K562 (cell line): ENCODE measurements around the gene DNASE1L1. TPM values are rescaled to one million over a fixed set of nuclear protein-coding genes. Genes with fewer than 3 reads are reported as not detected.

Experiments
- ATAC-seq: fragments of 200-7000 bp; cut with Tn5 transposase; 3 replicates; pipeline ENCODE4 v1.9.1; 2020; ENCODE audit warnings: moderate library complexity
- BruUV-seq: library from RNA; stranded (reverse); fragments of 400-500 nt; replicated peaks from 2 replicates; lab custom pipeline; 2021; lab: Mats Ljungman, UMichigan
- CTCF ChIA-PET: fragments of 300-600 bp; formaldehyde crosslinking; extraction: SDS; loops from one replicate; lab custom pipeline; 2021; ENCODE audit warnings: low intra/inter-chr PET ratio; lab: Yijun Ruan, JAX
- POLR2A ChIA-PET: fragments of 300-600, 350-650 bp; sonication (Branson Sonifier 250); formaldehyde crosslinking; extraction: SDS; loops from one replicate; lab custom pipeline; 2021; ENCODE audit warnings: antibody characterized with exemption, inconsistent platforms; lab: Yijun Ruan, JAX
- DNase-seq, 4 experiments: peaks; one replicate each; pipeline versions ENCODE4 v3.0.0 to v3.0.0-alpha.2; 2011 to 2018; ENCODE audit warnings: low spot score in 3 of 4, mixed read lengths in 3 of 4; ENCODE audit errors: extremely low read depth in 1 of 4
- FAIRE-seq: peaks from 2 replicates; lab custom pipeline; 2011; peaks lifted over from hg19 to GRCh38; lab: Jason Lieb, UNC
- H2AFZ ChIP-seq: 2 replicates; pipeline ENCODE4 v1.6.0; 2011; ENCODE audit warnings: low read depth, low read length, control low read depth, inconsistent platforms
- H3K27ac ChIP-seq: fragments of 200-600 bp; 3 replicates; pipeline ENCODE4 v1.8.0; 2011; ENCODE audit warnings: low read depth, mild to moderate bottlenecking, control low read depth, inconsistent platforms, low read length, moderate library complexity, mixed read lengths; ENCODE audit errors: extremely low read depth
- H3K27me3 ChIP-seq, 2 experiments: fragments of 300-600 bp in 1 of 2; 2 replicates in 1 of 2; 3 replicates in 1 of 2; pipeline versions ENCODE4 v1.6.0 to v1.8.0; 2011; ENCODE audit warnings: inconsistent platforms in 2 of 2, low read length in 2 of 2, mild to moderate bottlenecking in 1 of 2, mixed read lengths in 1 of 2, moderate library complexity in 1 of 2; ENCODE audit not compliant: control insufficient read depth in 2 of 2, insufficient read depth in 2 of 2
- H3K36me3 ChIP-seq: fragments of 300-600 bp; 3 replicates; pipeline ENCODE4 v1.8.0; 2011; ENCODE audit warnings: mild to moderate bottlenecking, low read length, inconsistent platforms; ENCODE audit not compliant: control insufficient read depth, insufficient read depth
- H3K4me1 ChIP-seq, 2 experiments: fragments of 200-600 bp in 1 of 2; replicated peaks in 1 of 2; 2 replicates in 1 of 2; 3 replicates in 1 of 2; pipeline versions ENCODE4 v1.5.1 to v1.8.0; 2011; ENCODE audit warnings: inconsistent platforms in 2 of 2, low read length in 2 of 2, mild to moderate bottlenecking in 1 of 2, mixed read lengths in 1 of 2, moderate library complexity in 1 of 2; ENCODE audit not compliant: control insufficient read depth in 2 of 2, insufficient read depth in 2 of 2
- H3K4me2 ChIP-seq: 2 replicates; pipeline ENCODE4 v1.6.1; 2011; ENCODE audit warnings: low read length, control low read depth, inconsistent platforms, mixed read lengths; ENCODE audit not compliant: insufficient read depth
- H3K4me3 ChIP-seq: fragments of 200-600 bp; sonication (generic), shearing (Covaris generic); 2 replicates; pipeline ENCODE4 v1.5.1; 2016; ENCODE audit warnings: control low read depth, inconsistent platforms
- H3K79me2 ChIP-seq: fragments of 200-600 bp; 3 replicates; pipeline ENCODE4 v1.8.0; 2011; ENCODE audit warnings: low read length, inconsistent platforms; ENCODE audit not compliant: control insufficient read depth, insufficient read depth
- H3K9ac ChIP-seq, 2 experiments: 2 replicates each; pipeline versions ENCODE4 v1.6.0 to v1.6.1; 2011; ENCODE audit warnings: low read depth in 2 of 2, low read length in 2 of 2, control low read depth in 1 of 2, inconsistent platforms in 1 of 2, mild to moderate bottlenecking in 1 of 2, mixed read lengths in 1 of 2; ENCODE audit not compliant: insufficient read depth in 1 of 2
- H3K9me1 ChIP-seq: one replicate; pipeline ENCODE4 v1.6.0; 2011; ENCODE audit warnings: inconsistent platforms, mild to moderate bottlenecking, low read length, moderate library complexity; ENCODE audit not compliant: control insufficient read depth, insufficient read depth
- H3K9me3 ChIP-seq: replicated peaks from 2 replicates; pipeline ENCODE4 v1.5.1; 2011; ENCODE audit warnings: low read depth, low read length, inconsistent platforms; ENCODE audit not compliant: control insufficient read depth, insufficient read depth
- H4K20me1 ChIP-seq: replicated peaks from 2 replicates; pipeline ENCODE4 v1.6.1; 2011; ENCODE audit warnings: low read length, inconsistent platforms, mixed read lengths; ENCODE audit not compliant: control insufficient read depth, insufficient read depth
- BDP1 ChIP-seq: IDR thresholded peaks from 3 replicates; pipeline ENCODE4 v1.6.1; 2011; ENCODE audit not compliant: insufficient read length, insufficient read depth
- E2F1 ChIP-seq: sonication (generic); formaldehyde crosslinking; IDR thresholded peaks from 2 replicates; pipeline ENCODE4 v1.8.1; 2023; ENCODE audit warnings: mild to moderate bottlenecking, missing genetic modification reagents, moderate library complexity
- ELF1 ChIP-seq: fragments of 200-800 bp; sonication (Bioruptor generic); IDR thresholded peaks from 2 replicates; pipeline ENCODE4 v1.6.1; 2016; ENCODE audit warnings: missing genetic modification characterization, missing compliant biosample characterization
- ETS2 ChIP-seq: IDR thresholded peaks from 2 replicates; pipeline ENCODE4 v1.6.1; 2016; ENCODE audit warnings: borderline replicate concordance, missing genetic modification characterization, mild to moderate bottlenecking, moderate library complexity, missing compliant biosample characterization; ENCODE audit not compliant: poor library complexity, severe bottlenecking
- HDAC6 ChIP-seq: IDR thresholded peaks from 2 replicates; pipeline ENCODE4 v1.6.1; 2012; ENCODE audit warnings: low read depth, mild to moderate bottlenecking, control low read depth, inconsistent platforms, low read length, moderate library complexity
- HNRNPLL ChIP-seq: fragments of 200-400 bp; formaldehyde crosslinking; IDR thresholded peaks from 2 replicates; pipeline ENCODE4 v1.6.1; 2017; ENCODE audit warnings: low read length, low read depth, mild to moderate bottlenecking; ENCODE audit not compliant: poor library complexity, severe bottlenecking
- KAT8 ChIP-seq: fragments of 450-650 bp; IDR thresholded peaks from 2 replicates; pipeline ENCODE4 v1.6.1; 2016; ENCODE audit warnings: low read depth, mild to moderate bottlenecking
- SIN3B ChIP-seq: fragments of 450-650 bp; IDR thresholded peaks from 2 replicates; pipeline ENCODE4 v1.6.1; 2017; ENCODE audit warnings: low read depth, mild to moderate bottlenecking, moderate library complexity
- ZBTB8A ChIP-seq: fragments of 450-650 bp; IDR thresholded peaks from 2 replicates; pipeline ENCODE4 v1.6.1; 2018; ENCODE audit warnings: mild to moderate bottlenecking, moderate library complexity; ENCODE audit not compliant: partially characterized antibody
- ZNF586 ChIP-seq: fragments of 450-650 bp; formaldehyde crosslinking; conservative IDR thresholded peaks from 2 replicates; pipeline ENCODE4 v1.4.0; 2020; ENCODE audit warnings: mild to moderate bottlenecking, moderate library complexity
- ZNF695 ChIP-seq: fragments of 450-650 bp; formaldehyde crosslinking; IDR thresholded peaks from 2 replicates; pipeline ENCODE4 v1.4.0; 2020; ENCODE audit warnings: mild to moderate bottlenecking, moderate library complexity
- ZNF75A ChIP-seq: fragments of 450-650 bp; formaldehyde crosslinking; IDR thresholded peaks from 2 replicates; pipeline ENCODE4 v1.4.0; 2020; ENCODE audit warnings: mild to moderate bottlenecking
- WGBS: fragments of 100-300 bp; shearing (Covaris generic); methylation state at CpG from one replicate; pipeline ENCODE4 v1.1.6; 2016; ENCODE audit warnings: low coverage, mixed read lengths; ENCODE audit not compliant: insufficient coverage; ENCODE audit errors: missing lambda C conversion rate; 5-methylcytosine and 5-hydroxymethylcytosine counted together
- in situ Hi-C: fragments of 300-500 bp; cut with MboI; formaldehyde crosslinking; loops from 4 replicates; pipeline ENCODE4 v1.15.0; 2018; ENCODE audit warnings: inconsistent platforms, mixed read lengths
- intact Hi-C: fragments of 100-400 bp; cut with micrococcal nuclease; formaldehyde crosslinking; loops from 2 replicates; pipeline ENCODE4 v1.14.2; 2022
- polyA plus RNA-seq, 8 experiments: library from polyadenylated mRNA; depleted of rRNA in 4 of 8; stranded (reverse) in 5 of 8; unstranded in 3 of 8; fragments of >200 nt; fragmentation: Nextera tagmentation in 2 of 8; fragmentation: Illumina TruSeq in 1 of 8; extraction: Ambion mirVana in 2 of 8; extraction: Trizol in 1 of 8; gene quantifications; 2 replicates each; pipeline versions ENCODE4 v1.2.1 to v1.2.3, GENCODE V29; 2011 to 2014; ENCODE audit warnings: inconsistent platforms in 1 of 8, missing spikeins in 1 of 8
- total RNA-seq, 7 experiments: library from RNA; depleted of rRNA in 6 of 7; stranded (reverse); fragments of >200 nt in 6 of 7; fragmentation: Illumina TruSeq in 2 of 7; extraction: Trizol in 2 of 7; gene quantifications; 2 replicates each; pipeline versions ENCODE4 v1.2.1 to v1.2.3, GENCODE V29; 2011 to 2021; ENCODE audit warnings: low replicate concordance in 1 of 7
- TF ChIP-seq, protein P1 (sequence below): IDR thresholded peaks from 2 replicates; pipeline ENCODE4 v1.6.1; 2014; ENCODE audit warnings: antibody characterized with exemption
- TF ChIP-seq, protein P2 (sequence below): fragments of 250-450 bp; sonication (Bioruptor Pico); IDR thresholded peaks from 2 replicates; pipeline ENCODE4 v1.8.0; 2022; ENCODE audit warnings: moderate library complexity, mild to moderate bottlenecking, inconsistent platforms
- TF ChIP-seq, protein P3 (sequence below): fragments of 450-650 bp; IDR thresholded peaks from 2 replicates; pipeline ENCODE4 v1.6.1; 2017; ENCODE audit warnings: antibody characterized with exemption

DNASE1L1 gene
- total and polyA plus RNA-seq, 9 of the 15 experiments (the other 6 are each of a cell fraction or from before 2014, with no cell fraction given): 0.73 to 12.6 (median 7.9) TPM

GRCh38 chrX:154434394-154435168 is 25.5 kb upstream of the DNASE1L1 start (continued):
- TF ChIP-seq, protein P1, sequence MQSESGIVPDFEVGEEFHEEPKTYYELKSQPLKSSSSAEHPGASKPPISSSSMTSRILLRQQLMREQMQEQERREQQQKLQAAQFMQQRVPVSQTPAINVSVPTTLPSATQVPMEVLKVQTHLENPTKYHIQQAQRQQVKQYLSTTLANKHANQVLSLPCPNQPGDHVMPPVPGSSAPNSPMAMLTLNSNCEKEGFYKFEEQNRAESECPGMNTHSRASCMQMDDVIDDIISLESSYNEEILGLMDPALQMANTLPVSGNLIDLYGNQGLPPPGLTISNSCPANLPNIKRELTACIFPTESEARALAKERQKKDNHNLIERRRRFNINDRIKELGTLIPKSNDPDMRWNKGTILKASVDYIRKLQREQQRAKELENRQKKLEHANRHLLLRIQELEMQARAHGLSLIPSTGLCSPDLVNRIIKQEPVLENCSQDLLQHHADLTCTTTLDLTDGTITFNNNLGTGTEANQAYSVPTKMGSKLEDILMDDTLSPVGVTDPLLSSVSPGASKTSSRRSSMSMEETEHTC: no peak
- TF ChIP-seq ZNF75A (CRISPR knock-in tag): no peak

GRCh38 chrX:154433605-154434004 is 24.6 kb upstream of the DNASE1L1 start:
- Histone ChIP-seq H3K9me1 (peaks cover under 1% of the 10 kb centered on the region), H4K20me1 (peaks cover 3% of the 10 kb centered on the region; the same call in 1 of the 2 replicates), H3K4me1 (peaks cover 23 to 66% of the 10 kb centered on the region in 2 experiments; a peak in 4 of 5 replicates), H3K27me3 (no peaks in the 10 kb centered on the region), H3K4me3 (no peak overlapping the region), H3K9ac (no peak overlapping the region; a peak in 1 of 4 replicates), H3K4me2 (no peak overlapping the region), H3K36me3 (peaks cover 64% of the 10 kb centered on the region; the same call in 2 of the 3 replicates), H3K9me3 (no peaks in the 10 kb centered on the region), H3K79me2 (peaks cover 41% of the 10 kb centered on the region), H3K27ac (no peak overlapping the region), H2AFZ (no peak overlapping the region)
- ATAC-seq: no peak
- CTCF ChIA-PET: no interaction called here
- no peak for DNase-seq
- POLR2A ChIA-PET: no interaction called here
- FAIRE-seq: no peak
- in situ Hi-C loops: no loop called here
- WGBS: 79% methylated on average over 2 of the region's 7 CpGs
- no TSS peak for BruUV-seq
- intact Hi-C loops: no loop called here
- TF ChIP-seq, protein P2, sequence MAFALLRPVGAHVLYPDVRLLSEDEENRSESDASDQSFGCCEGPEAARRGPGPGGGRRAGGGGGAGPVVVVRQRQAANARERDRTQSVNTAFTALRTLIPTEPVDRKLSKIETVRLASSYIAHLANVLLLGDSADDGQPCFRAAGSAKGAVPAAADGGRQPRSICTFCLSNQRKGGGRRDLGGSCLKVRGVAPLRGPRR (CRISPR knock-in tag): no peak
- TF ChIP-seq HDAC6 (no peak), HNRNPLL (no peak), KAT8 (no peak), ELF1 (tag) (no peak), ZBTB8A (no peak), BDP1 (no peak), E2F1 (CRISPR knock-in tag) (no peak), ETS2 (tag) (no peak), ZNF586 (CRISPR knock-in tag) (no peak), SIN3B (no peak), ZNF695 (CRISPR knock-in tag) (no peak)
- TF ChIP-seq, protein P3, sequence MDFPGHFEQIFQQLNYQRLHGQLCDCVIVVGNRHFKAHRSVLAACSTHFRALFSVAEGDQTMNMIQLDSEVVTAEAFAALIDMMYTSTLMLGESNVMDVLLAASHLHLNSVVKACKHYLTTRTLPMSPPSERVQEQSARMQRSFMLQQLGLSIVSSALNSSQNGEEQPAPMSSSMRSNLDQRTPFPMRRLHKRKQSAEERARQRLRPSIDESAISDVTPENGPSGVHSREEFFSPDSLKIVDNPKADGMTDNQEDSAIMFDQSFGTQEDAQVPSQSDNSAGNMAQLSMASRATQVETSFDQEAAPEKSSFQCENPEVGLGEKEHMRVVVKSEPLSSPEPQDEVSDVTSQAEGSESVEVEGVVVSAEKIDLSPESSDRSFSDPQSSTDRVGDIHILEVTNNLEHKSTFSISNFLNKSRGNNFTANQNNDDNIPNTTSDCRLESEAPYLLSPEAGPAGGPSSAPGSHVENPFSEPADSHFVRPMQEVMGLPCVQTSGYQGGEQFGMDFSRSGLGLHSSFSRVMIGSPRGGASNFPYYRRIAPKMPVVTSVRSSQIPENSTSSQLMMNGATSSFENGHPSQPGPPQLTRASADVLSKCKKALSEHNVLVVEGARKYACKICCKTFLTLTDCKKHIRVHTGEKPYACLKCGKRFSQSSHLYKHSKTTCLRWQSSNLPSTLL: no peak
